Heart left ventricle (tissue), 13 donors: ENCODE measurements around the gene GNAS.
A peak's percentile ranks its signal among the peaks of the same experiment; 100 is the strongest.

Source experiments
- CTCF ChIP-seq, 12 donors: fragments of 200-600 bp; sonication (generic) in 4 of 12; IDR thresholded peaks; one replicate each; pipeline versions ENCODE4 v1.5.0 to v1.8.0; 2018 to 2022; ENCODE audit warnings: antibody characterized with exemption in 12 of 12, mild to moderate bottlenecking in 5 of 12
- POLR2A ChIP-seq, 2 donors: fragments of 450-650 bp; IDR thresholded peaks; one replicate each; pipeline ENCODE4 v1.6.1; 2017; ENCODE audit warnings: antibody characterized with exemption in 2 of 2, mild to moderate bottlenecking in 2 of 2, moderate library complexity in 2 of 2
- donor health status: ischemic (EF 13 %, LVEDD 7.1; RV severe dilation, severe dysfunction).
- donor health status: DM: no; HTN: yes; CAD: no.
- donor health status: DM: no; HTN: no; CAD: no.
- donor health status: ischemic (EF 25% LVEDD 6.9; RV normal size, moderate dysfunction).
- donor health status: ischemic (EF 25% LVEDD 5.7; RV mildly dilated, moderate dysfunction).
- donor health status: ischemic (EF 35%, LVEDD 5.7; RV mildly dilated, moderate dysfunction).
- donor health status: nonischemic (EF 11% LVEDD 7.7; RV severe dilation, severe dysfunction).
- donor health status: DM: yes; HTN: yes; CAD: no.
- donor health status: PGD.
- donor health status: ischemic (EF 29% LVEDD 5.4; RV normal size, mild dysfunction).
- donor health status: nonischemic (EF 23%, LVEDD 6.1; RV moderate dilation, normal function).

DNA sequence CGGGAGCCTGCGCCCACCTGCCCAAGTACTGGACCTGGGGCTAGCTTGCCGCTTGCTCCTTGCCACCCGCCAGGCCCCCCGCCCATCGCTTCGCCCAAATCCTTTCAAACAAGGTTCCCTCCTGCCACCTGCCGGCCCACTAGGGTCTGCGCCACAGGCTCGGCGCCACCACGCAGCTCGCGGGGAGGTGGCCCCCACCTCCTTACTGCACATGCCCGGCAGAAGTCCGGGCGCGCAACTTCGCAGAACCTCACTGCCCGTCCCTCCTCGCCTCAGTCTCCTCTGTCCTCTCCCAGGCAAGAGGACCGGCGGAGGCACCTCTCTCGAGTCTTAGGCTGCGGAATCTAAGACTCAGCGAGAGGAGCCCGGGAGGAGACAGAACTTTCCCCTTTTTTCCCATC is 13.0 kb upstream of the GNAS start:
- TF ChIP-seq CTCF (IDR thresholded peaks at IDR 0.05) (peak; percentile 13 to 58 (median 37)), POLR2A (IDR thresholded peaks at IDR 0.05) (no peak)
